Right lobe of liver (tissue), 6 donors: ENCODE results near the gene TOMM20. TPM values are rescaled to one million over a fixed set of nuclear protein-coding genes. Genes with fewer than 3 reads are reported as not detected.
A peak's percentile ranks its signal among the peaks of the same experiment; 100 is the strongest.
"Not testable (repeated sequence)": the region's sequence is repeated elsewhere in the genome, so short reads cannot be mapped to it uniquely, and the experiment has no call there.

Source experiments
- ATAC-seq, 4 donors: fragments of 200-7000 bp; cut with Tn5 transposase; one replicate each; pipeline ENCODE4 v1.9.1; 2020; ENCODE audit warnings: mild to moderate bottlenecking in 4 of 4, moderate library complexity in 4 of 4
- DNase-seq, 3 donors: peaks; one replicate each; pipeline ENCODE4 v3.0.0-alpha.2; 2020
- H3K27ac ChIP-seq, 3 donors: fragments of 200-600 bp; one replicate each; pipeline ENCODE4 v1.8.0; 2022
- H3K27me3 ChIP-seq, 2 donors: fragments of 200-600 bp; one replicate each; pipeline ENCODE4 v1.8.0; 2022
- H3K36me3 ChIP-seq, 4 donors: fragments of 200-600 bp; sonication (generic) in 1 of 4; one replicate each; pipeline versions ENCODE4 v1.5.1 to v1.8.0; 2017 to 2022; ENCODE audit warnings: control low read depth in 1 of 4
- H3K4me1 ChIP-seq, 4 donors: fragments of 200-600 bp; sonication (generic) in 1 of 4; one replicate each; pipeline versions ENCODE4 v1.5.1 to v1.8.0; 2017 to 2022; ENCODE audit warnings: control low read depth in 1 of 4
- H3K4me3 ChIP-seq, 3 donors: fragments of 200-600 bp; one replicate each; pipeline ENCODE4 v1.8.0; 2022
- H3K9me3 ChIP-seq, 4 donors: fragments of 200-600 bp; sonication (generic) in 1 of 4; one replicate each; pipeline versions ENCODE4 v1.5.1 to v1.8.0; 2017 to 2022; ENCODE audit warnings: control low read depth in 1 of 4
- CTCF ChIP-seq, 4 donors: fragments of 200-600 bp in 3 of 4; fragments of 450-650 bp in 1 of 4; IDR thresholded peaks; one replicate each; pipeline versions ENCODE4 v1.5.1 to v1.8.0; 2016 to 2022; ENCODE audit warnings: antibody characterized with exemption in 4 of 4, mild to moderate bottlenecking in 2 of 4
- POLR2A ChIP-seq: fragments of 450-650 bp; IDR thresholded peaks from one replicate; pipeline ENCODE4 v1.6.1; 2017; ENCODE audit warnings: antibody characterized with exemption, mild to moderate bottlenecking
- WGBS: methylation state at CpG from one replicate; pipeline ENCODE4 v1.1.6; 2018; ENCODE audit warnings: low coverage, low lambda C conversion rate; ENCODE audit not compliant: insufficient coverage; ENCODE audit errors: missing lambda C conversion rate; 5-methylcytosine and 5-hydroxymethylcytosine counted together
- intact Hi-C, 2 donors: fragments of 100-400 bp; cut with DNase I; formaldehyde crosslinking; loops; one replicate each; pipeline versions ENCODE4 v1.11.2 to v1.14.1; 2022
- total RNA-seq, 6 experiments: library from RNA; depleted of rRNA in 2 of 6; stranded (reverse); fragments of >200 nt in 2 of 6; fragmentation: NEBNext Ultra II Directional in 3 of 6; extraction: Animal tissue kit (Norgen Biotek cat#: 25700) in 3 of 6; gene quantifications; one replicate each; pipeline versions ENCODE4 v1.1.0 to v1.2.4, GENCODE V29; 2016 to 2023
- donor health status: DM: no; HTN: yes; CAD: no.
- donor health status: DM: no; HTN: no; CAD: no.
- donor health status: DM: no; HTN: no; CAD: no.
- donor health status: DM: no; HTN: yes; CAD: no.
- donor health status: DM: no; HTN: yes; CAD: no.

TOMM20 gene
- total RNA-seq, 6 experiments from 2014 or later: 33.0 to 59.2 (median 42.7) TPM

- 79% methylated on average over 13 of the region's 13 CpGs for WGBS
- no peak overlapping the region for H3K4me3 ChIP-seq
- H3K36me3 ChIP-seq: no peaks in the 10 kb centered on the region
- DNase-seq (peak in 1 of 3 donors; percentile 37), ATAC-seq (no peak)
- no peak overlapping the region for H3K27ac ChIP-seq
- H3K27me3 ChIP-seq: no peaks in the 10 kb centered on the region
- TF ChIP-seq CTCF (IDR thresholded peaks at IDR 0.05) (no peak), POLR2A (no peak)
- H3K4me1 ChIP-seq: peaks cover 0 to 6% (median 0%) of the 10 kb centered on the region in 4 donors
- intact Hi-C loops: no loop called here
- H3K9me3 ChIP-seq: no peaks in the 10 kb centered on the region
Measured at GRCh38 chr1:235100194-235100772, 28.4 kb downstream of the TOMM20 start.

- Histone ChIP-seq H3K4me3 (no peak overlapping the region), H3K4me1 (peaks cover 0 to under 1% (median under 1%) of the 10 kb centered on the region in 4 donors), H3K36me3 (no peaks in the 10 kb centered on the region), H3K27me3 (no peaks in the 10 kb centered on the region), H3K27ac (no peak overlapping the region), H3K9me3 (no peaks in the 10 kb centered on the region)
- ATAC-seq (no peak), DNase-seq (peak in 1 of 3 donors; percentile 33)
- WGBS: 86% methylated on average over 5 of the region's 9 CpGs
- intact Hi-C loops: no loop called here
- TF ChIP-seq POLR2A (no peak), CTCF (IDR thresholded peaks at IDR 0.05) (no peak)
Measured at GRCh38 chr1:235098991-235099390, 29.6 kb downstream of the TOMM20 start.

- DNase-seq (peak in 1 of 3 donors; percentile 21), ATAC-seq (no peak)
- H3K9me3 ChIP-seq: no peaks in the 10 kb centered on the region
- H3K27me3 ChIP-seq: no peaks in the 10 kb centered on the region
- intact Hi-C loops: no loop called here
- peaks cover 0 to 5% (median 2%) of the 10 kb centered on the region in 4 donors for H3K4me1 ChIP-seq
- H3K4me3 ChIP-seq: no peak overlapping the region
- no peak overlapping the region for H3K27ac ChIP-seq
- TF ChIP-seq POLR2A (no peak), CTCF (IDR thresholded peaks at IDR 0.05) (no peak)
- 79% methylated on average over 5 of the region's 6 CpGs for WGBS
- no peaks in the 10 kb centered on the region for H3K36me3 ChIP-seq
Measured at GRCh38 chr1:235098547-235098946, 30.1 kb downstream of the TOMM20 start.

GRCh38 chr1:235097501-235097900, 31.1 kb downstream of the TOMM20 start:
- intact Hi-C loops, ATAC-seq: not testable (repeated sequence)
- peak in 1 of 3 donors; percentile 25 for DNase-seq

GRCh38 chr1:235095938-235096562, 32.6 kb downstream of the TOMM20 start:
- WGBS: 61% methylated on average over 5 of the region's 6 CpGs
- no peak overlapping the region for H3K4me3 ChIP-seq
- intact Hi-C loops: no loop called here
- peaks cover 0 to 7% (median 3%) of the 10 kb centered on the region in 4 donors for H3K4me1 ChIP-seq
- H3K9me3 ChIP-seq: no peaks in the 10 kb centered on the region
- ATAC-seq (no peak), DNase-seq (no peak)
- TF ChIP-seq CTCF (IDR thresholded peaks at IDR 0.05) (no peak), POLR2A (no peak)
- H3K27ac ChIP-seq: no peak overlapping the region
- H3K36me3 ChIP-seq: no peaks in the 10 kb centered on the region
- H3K27me3 ChIP-seq: no peaks in the 10 kb centered on the region

More at GRCh38 chr1:235097501-235097900, 31.1 kb downstream of the TOMM20 start:
- H3K36me3 ChIP-seq, H3K9me3 ChIP-seq, H3K27ac ChIP-seq, H3K27me3 ChIP-seq, H3K4me1 ChIP-seq, H3K4me3 ChIP-seq: not testable (repeated sequence)
- whole genome bisulfite sequencing: 88% methylated on average over 14 of the region's 14 CpGs
